GM13976 (cell line): Measurements from ENCODE around the gene DCPS.
"Not testable (repeated sequence)": the region's sequence is repeated elsewhere in the genome, so short reads cannot be mapped to it uniquely, and the experiment has no call there.

Experiments used
- DNase-seq: peaks from one replicate; pipeline ENCODE4 v3.0.0; 2012; ENCODE audit warnings: low spot score
- in situ Hi-C: fragments of 300-500 bp; cut with MboI; formaldehyde crosslinking; loops from one replicate; pipeline ENCODE4 v1.12.0; 2022; ENCODE audit warnings: low sequenced_read_pairs, mixed read lengths, inconsistent platforms; ENCODE audit not compliant: unreplicated experiment
- TF ChIP-seq, protein P1 (sequence below): IDR thresholded peaks from 2 replicates; pipeline ENCODE4 v1.5.1; 2012; ENCODE audit warnings: borderline replicate concordance, mild to moderate bottlenecking; ENCODE audit not compliant: insufficient read depth; ENCODE audit errors: extremely low read depth, missing control alignments, control extremely low read depth

The DCPS gene, protein sequence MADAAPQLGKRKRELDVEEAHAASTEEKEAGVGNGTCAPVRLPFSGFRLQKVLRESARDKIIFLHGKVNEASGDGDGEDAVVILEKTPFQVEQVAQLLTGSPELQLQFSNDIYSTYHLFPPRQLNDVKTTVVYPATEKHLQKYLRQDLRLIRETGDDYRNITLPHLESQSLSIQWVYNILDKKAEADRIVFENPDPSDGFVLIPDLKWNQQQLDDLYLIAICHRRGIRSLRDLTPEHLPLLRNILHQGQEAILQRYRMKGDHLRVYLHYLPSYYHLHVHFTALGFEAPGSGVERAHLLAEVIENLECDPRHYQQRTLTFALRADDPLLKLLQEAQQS

GRCh38 chr11:126303623-126304456, at the start of gene DCPS:
TSS of gene DCPS (plus strand) at chr11:126304060. CDS start at chr11:126304081, 21 bp downstream.
- in situ Hi-C loops = no loop called here
- DNase-seq = peak; percentile 94
- TF ChIP-seq, protein P1, sequence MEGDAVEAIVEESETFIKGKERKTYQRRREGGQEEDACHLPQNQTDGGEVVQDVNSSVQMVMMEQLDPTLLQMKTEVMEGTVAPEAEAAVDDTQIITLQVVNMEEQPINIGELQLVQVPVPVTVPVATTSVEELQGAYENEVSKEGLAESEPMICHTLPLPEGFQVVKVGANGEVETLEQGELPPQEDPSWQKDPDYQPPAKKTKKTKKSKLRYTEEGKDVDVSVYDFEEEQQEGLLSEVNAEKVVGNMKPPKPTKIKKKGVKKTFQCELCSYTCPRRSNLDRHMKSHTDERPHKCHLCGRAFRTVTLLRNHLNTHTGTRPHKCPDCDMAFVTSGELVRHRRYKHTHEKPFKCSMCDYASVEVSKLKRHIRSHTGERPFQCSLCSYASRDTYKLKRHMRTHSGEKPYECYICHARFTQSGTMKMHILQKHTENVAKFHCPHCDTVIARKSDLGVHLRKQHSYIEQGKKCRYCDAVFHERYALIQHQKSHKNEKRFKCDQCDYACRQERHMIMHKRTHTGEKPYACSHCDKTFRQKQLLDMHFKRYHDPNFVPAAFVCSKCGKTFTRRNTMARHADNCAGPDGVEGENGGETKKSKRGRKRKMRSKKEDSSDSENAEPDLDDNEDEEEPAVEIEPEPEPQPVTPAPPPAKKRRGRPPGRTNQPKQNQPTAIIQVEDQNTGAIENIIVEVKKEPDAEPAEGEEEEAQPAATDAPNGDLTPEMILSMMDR = no peak

DNA sequence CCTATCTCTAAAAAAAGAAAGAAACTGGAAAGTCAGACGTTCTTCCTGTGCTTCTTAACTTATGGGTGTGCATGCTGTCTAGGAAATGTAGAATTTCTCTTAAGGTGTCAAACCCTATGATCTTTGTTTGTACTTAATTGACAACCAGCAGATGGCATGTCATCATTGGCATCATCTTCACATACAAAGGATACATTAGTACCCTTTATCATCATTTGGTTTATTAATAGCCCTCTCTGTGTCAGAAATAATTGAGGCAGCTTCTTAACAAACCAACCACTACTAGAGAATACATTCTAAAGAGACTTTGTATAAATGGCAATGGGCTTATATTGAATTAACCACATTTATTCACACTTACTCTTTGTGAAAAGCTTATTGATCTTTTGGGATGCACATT, 49.0 kb upstream of the DCPS start:
- no peak for DNase-seq
- in situ Hi-C loops = no loop called here
- TF ChIP-seq, protein P1 = no peak

GRCh38 chr11:126255507-126255906, 48.4 kb upstream of the DCPS start:
- DNase-seq, in situ Hi-C loops: not testable (repeated sequence)

DNA sequence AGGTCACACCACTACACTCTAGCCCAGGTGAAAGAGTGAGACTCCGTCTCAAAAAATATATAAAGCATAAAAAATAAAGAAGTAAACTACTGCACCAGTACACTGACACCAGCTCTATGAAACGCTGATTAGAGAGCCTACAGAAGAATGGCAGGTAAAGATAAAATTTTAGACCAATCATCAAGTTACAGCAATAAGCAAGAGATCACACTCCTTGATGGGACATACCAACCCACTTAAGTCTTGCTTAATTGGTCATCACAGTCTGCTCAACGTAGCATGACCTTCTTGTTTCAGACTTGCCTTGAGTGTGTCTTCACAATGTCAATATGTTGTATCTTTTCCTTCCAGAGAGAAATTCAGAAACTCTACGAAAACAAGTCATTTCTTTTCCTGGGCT, 47.6 kb upstream of the DCPS start:
- TF ChIP-seq, protein P1 = no peak
- no peak for DNase-seq

GRCh38 chr11:126257144-126257543, 46.7 kb upstream of the DCPS start:
- DNase-seq = no peak
- TF ChIP-seq, protein P1 = no peak
- in situ Hi-C loops = no loop called here

More for the DNA sequence above, 47.6 kb upstream of the DCPS start:
- in situ Hi-C loops = no loop called here

DNA sequence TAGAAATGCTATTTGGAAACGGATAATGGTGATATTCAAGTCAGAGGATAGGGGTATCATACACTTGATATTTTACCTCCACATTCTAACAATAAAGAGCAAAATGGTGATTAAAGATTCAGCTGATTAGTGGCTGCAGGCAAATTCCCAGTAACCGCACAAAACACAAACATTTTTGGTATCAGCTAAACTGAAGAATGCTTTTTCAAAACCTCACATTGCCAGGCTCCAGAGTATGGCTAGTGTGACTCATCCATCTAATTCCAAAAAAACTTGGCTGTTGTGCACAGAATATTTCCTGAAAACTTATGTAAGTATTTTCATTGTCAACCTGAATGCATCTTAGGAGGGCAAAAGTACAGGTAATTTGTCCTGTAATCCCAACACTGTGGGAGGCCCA, 46.1 kb upstream of the DCPS start:
- no peak for DNase-seq
- TF ChIP-seq, protein P1 = no peak
- in situ Hi-C loops = no loop called here

DNA sequence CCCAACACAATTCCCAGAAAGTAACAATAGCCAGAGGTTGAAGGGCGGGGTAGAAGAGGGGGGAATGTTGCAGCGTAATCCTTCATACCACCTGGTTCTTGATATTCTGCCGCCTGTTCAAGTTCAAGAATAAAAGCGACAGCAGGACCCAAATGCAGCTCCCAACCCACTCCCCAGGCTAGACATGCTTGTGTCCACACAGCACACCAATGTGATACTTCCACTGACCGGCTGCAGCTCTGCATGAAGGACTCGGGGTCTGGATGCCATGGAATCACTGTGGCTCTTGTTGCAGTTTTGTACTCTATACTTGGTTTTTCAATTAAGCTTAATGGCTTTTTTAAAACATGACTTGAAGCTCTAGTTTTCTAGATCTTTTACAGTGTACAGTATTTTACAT, 41.6 kb upstream of the DCPS start:
- in situ Hi-C loops = no loop called here
- TF ChIP-seq, protein P1 = no peak
- no peak for DNase-seq
